H1 (cell line): Measurements from ENCODE around the gene NIPAL3. TPM values are rescaled to one million over a fixed set of nuclear protein-coding genes. Genes with fewer than 3 reads are reported as not detected.

Experiments
- CTCF ChIA-PET: fragments of 300-600 bp; sonication (Branson Sonifier 250); formaldehyde crosslinking; loops from one replicate; lab custom pipeline; 2021; ENCODE audit not compliant: partially characterized antibody; lab: Charles Lee
- POLR2A ChIA-PET: fragments of 300-600 bp; sonication (Branson Sonifier 250); formaldehyde crosslinking; loops from one replicate; lab custom pipeline; 2021; ENCODE audit warnings: inconsistent platforms; ENCODE audit not compliant: partially characterized antibody; lab: Charles Lee
- DNase-seq, 2 experiments: peaks; one replicate each; pipeline versions ENCODE4 v3.0.0 to v3.0.0-alpha.2; 2010 to 2022; ENCODE audit warnings: low spot score in 2 of 2, low read depth in 1 of 2, mixed read lengths in 1 of 2
- FAIRE-seq: peaks from 2 replicates; lab custom pipeline; 2011; peaks lifted over from hg19 to GRCh38; lab: Jason Lieb, UNC
- H2AFZ ChIP-seq: 2 replicates; pipeline ENCODE4 v1.8.1; 2012; ENCODE audit warnings: low read length, inconsistent platforms
- H2AK5ac ChIP-seq: 2 replicates; pipeline ENCODE4 v1.6.1; 2013; ENCODE audit warnings: low read depth, low read length
- H2BK120ac ChIP-seq: replicated peaks from 2 replicates; pipeline ENCODE3; 2013; ENCODE audit warnings: low read depth, low read length, inconsistent platforms
- H2BK12ac ChIP-seq: 2 replicates; pipeline ENCODE4 v1.6.1; 2013; ENCODE audit warnings: low read depth, low read length
- H2BK15ac ChIP-seq: 2 replicates; pipeline ENCODE4 v1.6.1; 2013; ENCODE audit warnings: low read length
- H2BK20ac ChIP-seq: 2 replicates; pipeline ENCODE4 v1.6.1; 2013; ENCODE audit warnings: low read length
- H2BK5ac ChIP-seq: 2 replicates; pipeline ENCODE4 v1.6.1; 2013; ENCODE audit warnings: low read depth, low read length
- H3K14ac ChIP-seq: 2 replicates; pipeline ENCODE4 v1.6.1; 2013; ENCODE audit warnings: inconsistent platforms; ENCODE audit not compliant: insufficient read length
- H3K18ac ChIP-seq: 2 replicates; pipeline ENCODE4 v1.6.1; 2013; ENCODE audit warnings: low read length; ENCODE audit errors: extremely low read depth
- H3K23ac ChIP-seq: 2 replicates; pipeline ENCODE4 v1.6.1; 2013; ENCODE audit warnings: inconsistent platforms; ENCODE audit not compliant: insufficient read length
- H3K23me2 ChIP-seq: 2 replicates; pipeline ENCODE4 v1.6.1; 2013; ENCODE audit warnings: low read depth, low read length
- H3K27ac ChIP-seq: 2 replicates; pipeline ENCODE4 v1.6.1; 2011; ENCODE audit warnings: low read depth, low read length, inconsistent platforms
- H3K27me3 ChIP-seq, 4 experiments: replicated peaks in 1 of 4; 1 replicate in 1 of 4; 2 replicates in 3 of 4; pipeline versions ENCODE4 v1.6.1 to v1.8.1; 2011 to 2013; ENCODE audit warnings: low read length in 3 of 4, mild to moderate bottlenecking in 3 of 4, inconsistent platforms in 2 of 4, mixed read lengths in 2 of 4, moderate library complexity in 1 of 4; ENCODE audit not compliant: control insufficient read depth in 3 of 4, insufficient read depth in 3 of 4; ENCODE audit errors: extremely low read depth in 1 of 4
- H3K36me3 ChIP-seq, 4 experiments: 2 replicates each; pipeline versions ENCODE4 v1.6.1 to v1.8.1; 2011 to 2013; ENCODE audit warnings: mild to moderate bottlenecking in 4 of 4, low read length in 3 of 4, moderate library complexity in 2 of 4, control low read depth in 1 of 4, inconsistent platforms in 1 of 4; ENCODE audit not compliant: insufficient read depth in 4 of 4, control insufficient read depth in 2 of 4
- H3K4ac ChIP-seq: replicated peaks from 2 replicates; pipeline ENCODE3; 2013; ENCODE audit warnings: low read length, low read depth, mixed read lengths, inconsistent platforms; ENCODE audit not compliant: insufficient read length
- H3K4me1 ChIP-seq, 4 experiments: replicated peaks in 1 of 4; 1 replicate in 1 of 4; 2 replicates in 3 of 4; pipeline versions ENCODE4 v1.6.1 to v1.8.1; 2011 to 2013; ENCODE audit warnings: low read length in 3 of 4, inconsistent platforms in 2 of 4, mixed read lengths in 1 of 4; ENCODE audit not compliant: insufficient read depth in 4 of 4, control insufficient read depth in 3 of 4
- H3K4me2 ChIP-seq, 2 experiments: 2 replicates each; pipeline versions ENCODE4 v1.6.1 to v1.8.1; 2011 to 2013; ENCODE audit warnings: low read depth in 2 of 2, low read length in 2 of 2, control low read depth in 1 of 2, inconsistent platforms in 1 of 2, mild to moderate bottlenecking in 1 of 2; ENCODE audit not compliant: insufficient read depth in 1 of 2
- H3K4me3 ChIP-seq, 4 experiments: fragments of 200-600, 300-600 bp in 1 of 4; sonication (generic), shearing (Covaris generic), sonication (Bioruptor Twin) in 1 of 4; 2 replicates each; pipeline versions ENCODE4 v1.5.1 to v1.8.1; 2011 to 2016; ENCODE audit warnings: low read length in 4 of 4, low read depth in 3 of 4, control low read depth in 2 of 4, inconsistent platforms in 2 of 4, mild to moderate bottlenecking in 2 of 4, mixed read lengths in 1 of 4, moderate library complexity in 1 of 4; ENCODE audit not compliant: insufficient read depth in 2 of 4; ENCODE audit errors: extremely low read depth in 1 of 4
- H3K56ac ChIP-seq: replicated peaks from 2 replicates; pipeline ENCODE3; 2013; ENCODE audit warnings: low read depth, mild to moderate bottlenecking, mixed read lengths, low read length, inconsistent platforms; ENCODE audit not compliant: insufficient read length
- H3K79me1 ChIP-seq: 2 replicates; pipeline ENCODE4 v1.6.1; 2013; ENCODE audit warnings: low read depth, low read length, control low read depth
- H3K79me2 ChIP-seq, 2 experiments: 2 replicates each; pipeline versions ENCODE4 v1.6.1 to v1.8.1; 2012 to 2013; ENCODE audit warnings: low read length in 2 of 2, mild to moderate bottlenecking in 2 of 2, inconsistent platforms in 1 of 2; ENCODE audit not compliant: insufficient read depth in 2 of 2, control insufficient read depth in 1 of 2
- H3K9ac ChIP-seq, 4 experiments: replicated peaks in 1 of 4; 1 replicate in 1 of 4; 2 replicates in 3 of 4; pipeline versions ENCODE4 v1.6.1 to v1.8.1; 2011 to 2013; ENCODE audit warnings: low read depth in 3 of 4, low read length in 3 of 4, control low read depth in 2 of 4, mild to moderate bottlenecking in 2 of 4, moderate library complexity in 2 of 4, inconsistent platforms in 1 of 4; ENCODE audit errors: extremely low read depth in 1 of 4
- H3K9me3 ChIP-seq, 2 experiments: 2 replicates each; pipeline versions ENCODE4 v1.6.1 to v1.8.1; 2012 to 2013; ENCODE audit warnings: mild to moderate bottlenecking in 2 of 2, moderate library complexity in 2 of 2, control low read depth in 1 of 2, inconsistent platforms in 1 of 2, low read depth in 1 of 2, low read length in 1 of 2, mixed read lengths in 1 of 2; ENCODE audit not compliant: insufficient read depth in 2 of 2
- H4K20me1 ChIP-seq, 2 experiments: replicated peaks in 1 of 2; 2 replicates each; pipeline versions ENCODE3 to v1.8.1; 2011 to 2013; ENCODE audit warnings: inconsistent platforms in 2 of 2, low read length in 2 of 2, mild to moderate bottlenecking in 1 of 2; ENCODE audit not compliant: insufficient read depth in 2 of 2, control insufficient read depth in 1 of 2
- H4K5ac ChIP-seq: 2 replicates; pipeline ENCODE4 v1.6.1; 2013; ENCODE audit warnings: low read length, low read depth, mixed read lengths, inconsistent platforms; ENCODE audit not compliant: insufficient read length
- H4K8ac ChIP-seq: 2 replicates; pipeline ENCODE4 v1.8.0; 2013; ENCODE audit warnings: mild to moderate bottlenecking, moderate library complexity, low read length, inconsistent platforms; ENCODE audit not compliant: insufficient read depth; ENCODE audit errors: extremely low read depth
- H4K91ac ChIP-seq: replicated peaks from 2 replicates; pipeline ENCODE3; 2013; ENCODE audit warnings: low read length, mixed read lengths, inconsistent platforms; ENCODE audit not compliant: insufficient read length
- BCL11A ChIP-seq, 2 experiments: IDR thresholded peaks; one replicate each; pipeline ENCODE4 v1.6.1; 2011; ENCODE audit warnings: low read depth in 2 of 2, low read length in 2 of 2, mild to moderate bottlenecking in 2 of 2
- EP300 ChIP-seq, 2 experiments: IDR thresholded peaks; 1 replicate in 1 of 2; 2 replicates in 1 of 2; pipeline ENCODE4 v1.6.1; 2011 to 2012; ENCODE audit warnings: low read depth in 2 of 2, low read length in 2 of 2, mild to moderate bottlenecking in 2 of 2, borderline replicate concordance in 1 of 2, inconsistent platforms in 1 of 2, moderate library complexity in 1 of 2
- EZH2 ChIP-seq: fragments of 200-600 bp; sonication (generic); IDR thresholded peaks from 2 replicates; pipeline ENCODE4 v1.7.1; 2012; ENCODE audit warnings: low read depth, mild to moderate bottlenecking, moderate library complexity, low read length, inconsistent platforms; ENCODE audit not compliant: severe bottlenecking
- RAD21 ChIP-seq, 2 experiments: IDR thresholded peaks in 1 of 2; conservative IDR thresholded peaks in 1 of 2; 2 replicates each; pipeline ENCODE4 v1.6.1; 2011; ENCODE audit warnings: low read depth in 2 of 2, low read length in 2 of 2, improper control_type of control experiment in 1 of 2, inconsistent platforms in 1 of 2, mild to moderate bottlenecking in 1 of 2, moderate library complexity in 1 of 2
- RNF2 ChIP-seq: fragments of 200-900, 300-1000 bp; sonication (generic); IDR thresholded peaks from 2 replicates; pipeline ENCODE4 v1.7.1; 2016; ENCODE audit warnings: borderline replicate concordance, low read depth, mild to moderate bottlenecking, antibody characterized with exemption, low read length; ENCODE audit not compliant: poor library complexity, severe bottlenecking; ENCODE audit errors: missing control alignments
- SP2 ChIP-seq: IDR thresholded peaks from 2 replicates; pipeline ENCODE4 v1.6.1; 2012; ENCODE audit warnings: mild to moderate bottlenecking, low read length, inconsistent platforms
- SUZ12 ChIP-seq: fragments of 200-600 bp; sonication (generic); IDR thresholded peaks from 2 replicates; pipeline ENCODE4 v1.6.1; 2012; ENCODE audit warnings: mild to moderate bottlenecking, inconsistent platforms, low read length, moderate library complexity, mixed read lengths
- TEAD4 ChIP-seq: IDR thresholded peaks from 2 replicates; pipeline ENCODE4 v1.6.1; 2012; ENCODE audit warnings: low read depth, low read length, inconsistent platforms, mixed read lengths
- WGBS, 2 experiments: shearing (Covaris generic) in 1 of 2; methylation state at CpG; one replicate each; pipeline versions ENCODE4 v1.1.6 to v1.1.7; 2013 to 2015; ENCODE audit warnings: low lambda C conversion rate in 2 of 2, mixed read lengths in 2 of 2, inconsistent platforms in 1 of 2, low coverage in 1 of 2, missing lambda C conversion rate in 1 of 2; ENCODE audit not compliant: insufficient replicate concordance in 2 of 2, insufficient coverage in 1 of 2, insufficient read length in 1 of 2; ENCODE audit errors: extremely low coverage in 1 of 2, missing lambda C conversion rate in 1 of 2; 5-methylcytosine and 5-hydroxymethylcytosine counted together
- polyA plus RNA-seq, 7 experiments: library from polyadenylated mRNA; depleted of rRNA in 3 of 7; stranded (reverse) in 5 of 7; unstranded in 2 of 7; fragments of >200 nt in 5 of 7; fragments of 200-250 nt in 2 of 7; gene quantifications; 1 replicate in 5 of 7; 2 replicates in 1 of 7; 4 replicates in 1 of 7; pipeline versions ENCODE4 v1.2.1 to v1.2.3, GENCODE V29; 2011 to 2013; ENCODE audit warnings: missing spikeins in 2 of 7, mixed read lengths in 2 of 7
- total RNA-seq: library from RNA; stranded (reverse); fragmentation: NEBNext Ultra II Directional; extraction: Animal tissue kit (Norgen Biotek cat#: 25700); gene quantifications from 2 replicates; pipeline ENCODE4 v1.2.1, GENCODE V29; 2021
- TF ChIP-seq, protein P1 (sequence below): IDR thresholded peaks from 2 replicates; pipeline ENCODE4 v1.6.1; 2011; ENCODE audit warnings: low read length, improper control_type of control experiment
- TF ChIP-seq, protein P2 (sequence below): IDR thresholded peaks from 2 replicates; pipeline ENCODE4 v1.6.1; 2011; ENCODE audit warnings: low read depth, mild to moderate bottlenecking, low read length; ENCODE audit not compliant: insufficient read depth

The NIPAL3 gene
- total and polyA plus RNA-seq, 2 of the 8 experiments (the other 6 are each of a cell fraction or from before 2014, with no cell fraction given) = 8.8 to 11.0 TPM

DNA sequence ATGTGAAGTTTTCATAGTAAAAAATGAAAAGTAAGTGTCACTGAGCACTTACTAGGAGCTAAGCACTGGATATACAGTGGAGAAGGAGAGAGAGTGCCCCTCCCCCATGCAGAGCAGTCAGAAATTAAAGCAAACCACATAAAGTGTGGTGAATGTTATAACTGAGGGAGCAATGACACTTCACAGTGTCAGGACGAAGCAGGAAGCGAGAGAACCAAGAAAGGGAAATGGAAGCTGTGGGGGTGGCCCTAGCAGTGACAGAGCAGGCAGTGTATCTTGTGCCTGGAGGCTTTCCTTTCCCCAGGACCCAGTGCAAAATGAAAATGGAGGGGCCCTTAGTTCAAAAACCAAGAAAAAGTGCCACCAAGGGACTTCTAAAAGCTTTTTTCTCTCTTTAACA is 65.5 kb downstream of the NIPAL3 start:
- no peaks in the 10 kb centered on the region for H3K9me3 ChIP-seq
- CTCF ChIA-PET = interaction anchor here (0.7 to 1.5 kb wide), 8 partner anchors 10 to 106 kb away, joined by 3 to 5 read pairs (median 4); partner anchors contain the start of gene NIPAL3
- no peak overlapping the region for H3K4me3 ChIP-seq
- peak overlapping the region; percentile 68; the same call in 1 of the 2 replicates for H2BK12ac ChIP-seq
- POLR2A ChIA-PET = interaction anchor here (0.8 kb wide), 1 partner anchor 9 kb away, joined by 3 read pairs; no protein-coding TSS in a partner anchor
- WGBS, 2 experiments = 81% methylated on average over 2 of the region's 2 CpGs; no CpG with 5 or more reads in 1 of the 2 experiments
- H4K91ac ChIP-seq = no peak overlapping the region
- H4K8ac ChIP-seq = no peak overlapping the region
- no peaks in the 10 kb centered on the region for H3K27me3 ChIP-seq
- H2AK5ac ChIP-seq = no peak overlapping the region
- H3K9ac ChIP-seq = no peak overlapping the region
- H2BK20ac ChIP-seq = no peak overlapping the region
- H3K27ac ChIP-seq = no peak overlapping the region
- peaks cover 0 to 3% (median 0%) of the 10 kb centered on the region in 4 experiments; a peak in 1 of 7 replicates for H3K4me1 ChIP-seq
- H3K79me2 ChIP-seq = no peaks in the 10 kb centered on the region
- H3K56ac ChIP-seq = no peak overlapping the region
- DNase-seq = no peak
- no peak overlapping the region for H3K4ac ChIP-seq
- H2BK5ac ChIP-seq = no peak overlapping the region
- H3K36me3 ChIP-seq = no peaks in the 10 kb centered on the region
- peak overlapping the region; percentile 24; the same call in 1 of the 2 replicates for H2AFZ ChIP-seq
- no peak overlapping the region for H4K5ac ChIP-seq
- H2BK120ac ChIP-seq = no peak overlapping the region
- no peak overlapping the region for H3K4me2 ChIP-seq
- no peaks in the 10 kb centered on the region for H3K23me2 ChIP-seq
- no peak for FAIRE-seq
- H3K18ac ChIP-seq = no peak overlapping the region; the same call in 1 of the 2 replicates
- no peak overlapping the region for H3K14ac ChIP-seq
- no peak overlapping the region for H2BK15ac ChIP-seq
- no peaks in the 10 kb centered on the region for H4K20me1 ChIP-seq
- no peak overlapping the region for H3K23ac ChIP-seq
- H3K79me1 ChIP-seq = no peaks in the 10 kb centered on the region
- TF ChIP-seq SP2 = no peak
- TF ChIP-seq, protein P1, sequence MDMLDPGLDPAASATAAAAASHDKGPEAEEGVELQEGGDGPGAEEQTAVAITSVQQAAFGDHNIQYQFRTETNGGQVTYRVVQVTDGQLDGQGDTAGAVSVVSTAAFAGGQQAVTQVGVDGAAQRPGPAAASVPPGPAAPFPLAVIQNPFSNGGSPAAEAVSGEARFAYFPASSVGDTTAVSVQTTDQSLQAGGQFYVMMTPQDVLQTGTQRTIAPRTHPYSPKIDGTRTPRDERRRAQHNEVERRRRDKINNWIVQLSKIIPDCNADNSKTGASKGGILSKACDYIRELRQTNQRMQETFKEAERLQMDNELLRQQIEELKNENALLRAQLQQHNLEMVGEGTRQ = no peak
- no peak for TF ChIP-seq BCL11A (IDR thresholded peaks at IDR 0.05; ENCODE audit: low read depth in 2 of 2, low read length in 2 of 2)
- TF ChIP-seq EZH2 = no peak
- TF ChIP-seq SUZ12 = no peak
- no peak for TF ChIP-seq EP300 (IDR thresholded peaks at IDR 0.05; ENCODE audit: borderline replicate concordance in 1 of 2, low read depth in 2 of 2, low read length in 2 of 2)
- TF ChIP-seq TEAD4 = no peak
- TF ChIP-seq, protein P2, sequence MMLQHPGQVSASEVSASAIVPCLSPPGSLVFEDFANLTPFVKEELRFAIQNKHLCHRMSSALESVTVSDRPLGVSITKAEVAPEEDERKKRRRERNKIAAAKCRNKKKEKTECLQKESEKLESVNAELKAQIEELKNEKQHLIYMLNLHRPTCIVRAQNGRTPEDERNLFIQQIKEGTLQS = no peak
- TF ChIP-seq RAD21 (IDR thresholded peaks at IDR 0.05 in 1 of 2, conservative IDR thresholded peaks at IDR 0.05 in 1 of 2; ENCODE audit: low read depth in 2 of 2, low read length in 2 of 2) = no peak
- TF ChIP-seq RNF2 = no peak
